ENCODE results near the gene SEMA3E.
"Not testable (repeated sequence)": the region's sequence is repeated elsewhere in the genome, so short reads cannot be mapped to it uniquely, and the experiment has no call there.

SEMA3E gene

GRCh38 chr7:83581667-83582435 lies 67.1 kb downstream of the SEMA3E start:
- in situ Hi-C loops (cut with HindIII; ENCODE audit: low pct_ligation_motif_present, low pct_unique_long_range_greater_than_20kb, low sequenced_read_pairs) = no loop called here
- DNase-seq = no peak

GRCh38 chr7:83579740-83580139 lies 69.2 kb downstream of the SEMA3E start:
- in situ Hi-C loops (cut with HindIII; ENCODE audit: low pct_ligation_motif_present, low pct_unique_long_range_greater_than_20kb, low sequenced_read_pairs) = no loop called here
- DNase-seq = no peak

GRCh38 chr7:83575436-83575835 lies 73.5 kb downstream of the SEMA3E start:
- in situ Hi-C loops (cut with HindIII; ENCODE audit: low pct_ligation_motif_present, low pct_unique_long_range_greater_than_20kb, low sequenced_read_pairs) = no loop called here
- DNase-seq = no peak

GRCh38 chr7:83574616-83575015 lies 74.3 kb downstream of the SEMA3E start:
- no peak for DNase-seq
- in situ Hi-C loops (cut with HindIII; ENCODE audit: low pct_ligation_motif_present, low pct_unique_long_range_greater_than_20kb, low sequenced_read_pairs) = no loop called here

GRCh38 chr7:83562960-83563359 lies 86.0 kb downstream of the SEMA3E start:
- in situ Hi-C loops (cut with HindIII; ENCODE audit: low pct_ligation_motif_present, low pct_unique_long_range_greater_than_20kb, low sequenced_read_pairs) = no loop called here
- no peak for DNase-seq

- no peak for DNase-seq
- in situ Hi-C loops (cut with HindIII; ENCODE audit: low pct_ligation_motif_present, low pct_unique_long_range_greater_than_20kb, low sequenced_read_pairs) = no loop called here
These were observed 86.7 kb downstream of the SEMA3E start for GRCh38 chr7:83562289-83562688.

GRCh38 chr7:83559887-83560286 lies 89.1 kb downstream of the SEMA3E start:
- DNase-seq = no peak
- in situ Hi-C loops (cut with HindIII; ENCODE audit: low pct_ligation_motif_present, low pct_unique_long_range_greater_than_20kb, low sequenced_read_pairs) = no loop called here

- DNase-seq; in situ Hi-C loops (cut with HindIII; ENCODE audit: low pct_ligation_motif_present, low pct_unique_long_range_greater_than_20kb, low sequenced_read_pairs): not testable (repeated sequence)
These were observed 96.4 kb downstream of the SEMA3E start for GRCh38 chr7:83552556-83552955.

- DNase-seq = peak; percentile 55
- in situ Hi-C loops (cut with HindIII; ENCODE audit: low pct_ligation_motif_present, low pct_unique_long_range_greater_than_20kb, low sequenced_read_pairs) = no loop called here
These were observed 98.8 kb downstream of the SEMA3E start for GRCh38 chr7:83550100-83550499.

- DNase-seq = no peak
- in situ Hi-C loops (cut with HindIII; ENCODE audit: low pct_ligation_motif_present, low pct_unique_long_range_greater_than_20kb, low sequenced_read_pairs) = no loop called here
These were observed 100.7 kb downstream of the SEMA3E start for GRCh38 chr7:83548250-83548649.

- in situ Hi-C loops (cut with HindIII; ENCODE audit: low pct_ligation_motif_present, low pct_unique_long_range_greater_than_20kb, low sequenced_read_pairs) = no loop called here
- peak; percentile 56 for DNase-seq
These were observed 101.4 kb downstream of the SEMA3E start for GRCh38 chr7:83547526-83547925.

GRCh38 chr7:83546586-83546985 lies 102.4 kb downstream of the SEMA3E start:
- no peak for DNase-seq
- in situ Hi-C loops (cut with HindIII; ENCODE audit: low pct_ligation_motif_present, low pct_unique_long_range_greater_than_20kb, low sequenced_read_pairs) = no loop called here

- in situ Hi-C loops (cut with HindIII; ENCODE audit: low pct_ligation_motif_present, low pct_unique_long_range_greater_than_20kb, low sequenced_read_pairs) = no loop called here
- no peak for DNase-seq
These were observed 107.6 kb downstream of the SEMA3E start for GRCh38 chr7:83541187-83541960.

GRCh38 chr7:83534488-83534887 lies 114.5 kb downstream of the SEMA3E start:
- DNase-seq = no peak
- in situ Hi-C loops (cut with HindIII; ENCODE audit: low pct_ligation_motif_present, low pct_unique_long_range_greater_than_20kb, low sequenced_read_pairs) = no loop called here

GRCh38 chr7:83532219-83532618 lies 116.7 kb downstream of the SEMA3E start:
- in situ Hi-C loops (cut with HindIII; ENCODE audit: low pct_ligation_motif_present, low pct_unique_long_range_greater_than_20kb, low sequenced_read_pairs) = no loop called here
- DNase-seq = peak; percentile 36

GRCh38 chr7:83531766-83532165 lies 117.2 kb downstream of the SEMA3E start:
- no peak for DNase-seq
- in situ Hi-C loops (cut with HindIII; ENCODE audit: low pct_ligation_motif_present, low pct_unique_long_range_greater_than_20kb, low sequenced_read_pairs) = no loop called here

GRCh38 chr7:83528925-83529423 lies 120.0 kb downstream of the SEMA3E start:
- DNase-seq = no peak
- in situ Hi-C loops (cut with HindIII; ENCODE audit: low pct_ligation_motif_present, low pct_unique_long_range_greater_than_20kb, low sequenced_read_pairs) = no loop called here

- in situ Hi-C loops (cut with HindIII; ENCODE audit: low pct_ligation_motif_present, low pct_unique_long_range_greater_than_20kb, low sequenced_read_pairs) = no loop called here
These were observed 124.5 kb downstream of the SEMA3E start for GRCh38 chr7:83524277-83525075.

GRCh38 chr7:83520726-83521125 lies 128.2 kb downstream of the SEMA3E start:
- in situ Hi-C loops (cut with HindIII; ENCODE audit: low pct_ligation_motif_present, low pct_unique_long_range_greater_than_20kb, low sequenced_read_pairs) = no loop called here
- DNase-seq = no peak

More at GRCh38 chr7:83524277-83525075, 124.5 kb downstream of the SEMA3E start:
- peak; percentile 96 for DNase-seq
